Measurements from ENCODE around the gene ALG9. TPM values are rescaled to one million over a fixed set of nuclear protein-coding genes. Genes with fewer than 3 reads are reported as not detected.

ALG9 gene
- total and polyA plus RNA-seq, 2 donors (not counting 3 experiments of a cell fraction or from before 2014, with no cell fraction given), result 29.1 to 29.4 TPM

DNA sequence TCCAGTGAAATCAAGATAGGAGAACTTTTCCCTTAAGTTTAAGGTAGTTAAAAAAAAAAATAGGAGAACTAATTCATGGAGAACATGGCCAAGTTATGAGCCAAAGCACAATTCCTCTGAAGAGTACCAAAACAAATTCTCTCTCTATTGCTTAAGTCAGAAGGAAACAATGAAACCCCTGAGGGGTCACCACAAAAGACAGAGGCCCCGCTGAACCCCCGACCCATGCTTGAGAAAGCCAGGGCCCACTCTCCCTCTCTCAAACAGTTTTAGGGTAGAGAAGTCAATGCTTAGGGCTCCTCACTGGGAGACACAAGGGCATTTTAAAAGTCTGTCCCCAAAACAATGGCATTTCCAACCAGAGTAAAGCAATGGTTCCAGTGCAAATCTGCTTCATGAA is 132.1 kb downstream of the ALG9 start:
- H3K79me2 ChIP-seq (ENCODE audit: control insufficient read depth, insufficient read depth, low read length), result no peaks in the 10 kb centered on the region
- BruUV-seq (replicated peaks), result no TSS peak
- DNase-seq (ENCODE audit: low read depth, low spot score) (no peak), FAIRE-seq (no peak)
- CTCF ChIA-PET, result interaction anchor here (0.8 to 3.2 kb wide), 3 partner anchors 38 to 135 kb away, joined by 3 to 11 read pairs (median 3); no protein-coding TSS in a partner anchor
- H3K9me1 ChIP-seq (replicated peaks; ENCODE audit: control insufficient read depth, extremely low read depth, insufficient read depth, low read length), result no peaks in the 10 kb centered on the region
- H2AFZ ChIP-seq (ENCODE audit: low read depth, low read length), result no peak overlapping the region
- peaks cover 41% of the 10 kb centered on the region for H3K4me1 ChIP-seq (ENCODE audit: control insufficient read depth, extremely low read depth, insufficient read depth, low read length)
- peaks cover 10 to 15% of the 10 kb centered on the region in 2 experiments for H3K36me3 ChIP-seq (ENCODE audit: control insufficient read depth in 2 of 2, extremely low read depth in 1 of 2, insufficient read depth in 2 of 2, low read length in 2 of 2)
- H3K9ac ChIP-seq (replicated peaks; ENCODE audit: extremely low read depth, insufficient read depth, low read length), result no peak overlapping the region
- no peaks in the 10 kb centered on the region for H3K9me3 ChIP-seq (replicated peaks; ENCODE audit: control insufficient read depth, insufficient read depth, low read length)
- intact Hi-C loops (cut with micrococcal nuclease) (no loop called here), dilution Hi-C loops (cut with MboI; ENCODE audit: extremely low pct_ligation_motif_present, low sequenced_read_pairs) (no loop called here)
- no peaks in the 10 kb centered on the region for H4K20me1 ChIP-seq (replicated peaks; ENCODE audit: control insufficient read depth, extremely low read depth, insufficient read depth, low read length)
- H3K4me3 ChIP-seq (replicated peaks in 1 of 3; ENCODE audit: insufficient read depth in 1 of 3, low read depth in 1 of 3, low read length in 3 of 3), result no peak overlapping the region
- no peak for TF ChIP-seq MAX (IDR thresholded peaks at IDR 0.05; ENCODE audit: insufficient read depth, insufficient read length)
- TF ChIP-seq FOS (IDR thresholded peaks at IDR 0.05; ENCODE audit: borderline replicate concordance, insufficient read depth, low read length), result no peak
- no peak for TF ChIP-seq POLR2A (IDR thresholded peaks at IDR 0.05; ENCODE audit: low read depth, low read length)
- TF ChIP-seq POLR2AphosphoS5 (IDR thresholded peaks at IDR 0.05; ENCODE audit: insufficient read depth, low read depth, low read length), result no peak
- TF ChIP-seq GATA2 (IDR thresholded peaks at IDR 0.05; ENCODE audit: insufficient read depth, insufficient read length, low read depth, low read length), result no peak
- TF ChIP-seq MYC (IDR thresholded peaks at IDR 0.05; ENCODE audit: low read depth, low read length), result no peak
- TF ChIP-seq, protein P1, sequence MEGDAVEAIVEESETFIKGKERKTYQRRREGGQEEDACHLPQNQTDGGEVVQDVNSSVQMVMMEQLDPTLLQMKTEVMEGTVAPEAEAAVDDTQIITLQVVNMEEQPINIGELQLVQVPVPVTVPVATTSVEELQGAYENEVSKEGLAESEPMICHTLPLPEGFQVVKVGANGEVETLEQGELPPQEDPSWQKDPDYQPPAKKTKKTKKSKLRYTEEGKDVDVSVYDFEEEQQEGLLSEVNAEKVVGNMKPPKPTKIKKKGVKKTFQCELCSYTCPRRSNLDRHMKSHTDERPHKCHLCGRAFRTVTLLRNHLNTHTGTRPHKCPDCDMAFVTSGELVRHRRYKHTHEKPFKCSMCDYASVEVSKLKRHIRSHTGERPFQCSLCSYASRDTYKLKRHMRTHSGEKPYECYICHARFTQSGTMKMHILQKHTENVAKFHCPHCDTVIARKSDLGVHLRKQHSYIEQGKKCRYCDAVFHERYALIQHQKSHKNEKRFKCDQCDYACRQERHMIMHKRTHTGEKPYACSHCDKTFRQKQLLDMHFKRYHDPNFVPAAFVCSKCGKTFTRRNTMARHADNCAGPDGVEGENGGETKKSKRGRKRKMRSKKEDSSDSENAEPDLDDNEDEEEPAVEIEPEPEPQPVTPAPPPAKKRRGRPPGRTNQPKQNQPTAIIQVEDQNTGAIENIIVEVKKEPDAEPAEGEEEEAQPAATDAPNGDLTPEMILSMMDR (IDR thresholded peaks at IDR 0.05; ENCODE audit: extremely low read depth in 1 of 2, insufficient read depth in 1 of 2, low read depth in 1 of 2, low read length in 2 of 2), result no peak
- no peak for TF ChIP-seq EZH2 (IDR thresholded peaks at IDR 0.05; ENCODE audit: borderline replicate concordance, low read depth, low read length, severe bottlenecking)
- TF ChIP-seq JUN (IDR thresholded peaks at IDR 0.05; ENCODE audit: borderline replicate concordance, insufficient read depth, insufficient read length, low read depth), result no peak
- no peaks in the 10 kb centered on the region for H3K27me3 ChIP-seq (ENCODE audit: control insufficient read depth in 2 of 2, insufficient read depth in 2 of 2, low read length in 2 of 2)
- no peak overlapping the region for H3K27ac ChIP-seq (ENCODE audit: insufficient read depth, low read depth, low read length)
- H3K4me2 ChIP-seq (ENCODE audit: insufficient read depth, low read length), result no peak overlapping the region
- POLR2A ChIA-PET, result interaction anchor here (0.6 kb wide), 1 partner anchor 135 kb away, joined by 4 read pairs; no protein-coding TSS in a partner anchor

Data from endothelial cell of umbilical vein (primary cell).